HG03196 (cell line): ENCODE results near the gene TMEM121.

Experiments used
- ATAC-seq: cut with Tn5 transposase; IDR thresholded peaks from one replicate; pipeline ENCODE4 v1.9.1; 2021; ENCODE audit not compliant: unreplicated experiment

The TMEM121 gene

DNA sequence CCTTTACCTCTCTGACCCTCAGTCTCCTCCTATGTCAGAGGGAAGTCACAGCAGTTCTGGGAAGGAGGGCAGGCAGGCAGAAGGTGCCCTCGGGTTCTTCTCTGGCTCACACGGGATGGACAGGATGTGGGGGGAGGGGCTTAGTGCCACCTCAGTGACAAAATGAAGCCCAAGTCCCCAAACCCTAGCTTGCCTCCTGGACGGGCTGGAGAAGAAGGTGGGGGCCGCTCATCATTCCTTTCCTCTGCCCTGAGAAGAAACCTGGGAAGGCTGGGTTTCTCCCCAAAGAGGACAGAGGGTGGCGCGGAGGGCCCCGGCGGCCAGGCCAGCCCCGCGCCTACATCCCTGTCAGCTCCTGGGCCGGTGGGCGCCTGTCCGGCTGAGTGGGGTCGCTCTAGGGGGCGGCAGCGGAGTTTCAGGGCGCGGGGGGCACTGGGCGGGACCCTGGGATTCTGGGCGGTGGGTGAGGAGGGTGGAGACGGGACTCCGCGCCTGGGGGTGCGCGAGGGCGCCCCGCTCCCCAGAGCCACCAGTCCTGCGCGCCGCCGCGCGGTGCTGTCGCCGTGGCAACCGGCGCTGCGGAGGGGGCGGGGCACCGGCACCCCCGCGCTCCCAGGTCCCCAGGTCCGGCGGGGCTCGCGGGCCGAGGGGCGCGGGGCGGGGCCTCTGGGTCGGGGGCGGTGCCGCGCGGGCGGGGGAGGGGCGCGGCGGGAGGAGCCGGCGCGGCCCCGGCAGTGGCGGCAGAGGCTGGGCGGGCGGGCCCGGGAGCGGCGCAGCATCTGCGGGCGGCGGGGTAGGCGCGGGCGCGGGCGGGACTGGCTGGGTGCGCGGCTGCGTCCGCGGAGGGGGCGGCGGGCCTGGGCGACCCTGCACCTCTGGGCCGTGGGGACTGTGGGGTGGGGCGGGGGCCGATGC, at the start of gene TMEM121:
Gene TMEM121, plus strand, starts transcription at position 723 of the 915 bp plus-strand sequence. CDS start 2,252 bp downstream, outside the sequence.
- ATAC-seq, result no peak

DNA sequence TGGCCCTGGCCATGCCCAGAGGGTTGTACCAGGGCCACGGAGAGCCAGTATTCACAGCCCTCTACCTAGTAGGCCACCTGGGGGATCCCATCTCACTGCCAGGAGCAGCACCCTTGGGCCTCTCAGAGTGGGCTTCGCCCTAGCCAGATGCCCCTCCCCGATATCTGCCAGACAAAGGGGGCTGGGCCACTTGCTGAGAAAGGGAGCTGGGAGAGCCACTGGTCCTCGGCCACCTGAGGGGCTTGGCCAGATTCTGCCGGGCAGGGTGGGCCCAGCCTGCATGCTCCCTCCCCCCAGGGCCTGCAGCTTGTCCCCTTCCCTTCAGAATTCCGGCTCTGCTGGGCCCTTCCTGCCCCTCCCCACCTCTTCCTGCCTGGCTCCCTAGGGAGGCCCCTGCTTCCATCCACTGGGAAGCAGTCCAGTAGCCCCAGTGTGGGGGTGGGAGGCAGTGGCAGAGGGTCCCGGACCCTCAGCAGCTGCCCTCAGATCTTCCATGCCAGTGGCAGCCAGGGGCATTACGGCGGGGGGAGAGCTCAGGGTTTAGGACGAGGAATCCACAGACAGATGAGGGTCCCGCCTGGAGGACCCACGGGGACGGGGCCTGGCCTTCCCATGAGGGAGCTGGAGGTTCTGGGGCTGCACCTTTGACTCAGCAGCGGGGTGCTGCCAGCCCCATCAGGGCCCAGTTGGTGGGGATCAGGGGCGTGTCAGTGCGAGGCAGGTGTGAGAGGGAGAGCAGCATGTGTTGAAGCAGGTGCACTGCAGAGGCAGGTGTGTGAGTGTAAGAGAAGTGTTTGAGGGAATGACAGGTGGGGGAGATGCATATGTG, 49.3 kb upstream of the TMEM121 start:
- no peak for ATAC-seq

DNA sequence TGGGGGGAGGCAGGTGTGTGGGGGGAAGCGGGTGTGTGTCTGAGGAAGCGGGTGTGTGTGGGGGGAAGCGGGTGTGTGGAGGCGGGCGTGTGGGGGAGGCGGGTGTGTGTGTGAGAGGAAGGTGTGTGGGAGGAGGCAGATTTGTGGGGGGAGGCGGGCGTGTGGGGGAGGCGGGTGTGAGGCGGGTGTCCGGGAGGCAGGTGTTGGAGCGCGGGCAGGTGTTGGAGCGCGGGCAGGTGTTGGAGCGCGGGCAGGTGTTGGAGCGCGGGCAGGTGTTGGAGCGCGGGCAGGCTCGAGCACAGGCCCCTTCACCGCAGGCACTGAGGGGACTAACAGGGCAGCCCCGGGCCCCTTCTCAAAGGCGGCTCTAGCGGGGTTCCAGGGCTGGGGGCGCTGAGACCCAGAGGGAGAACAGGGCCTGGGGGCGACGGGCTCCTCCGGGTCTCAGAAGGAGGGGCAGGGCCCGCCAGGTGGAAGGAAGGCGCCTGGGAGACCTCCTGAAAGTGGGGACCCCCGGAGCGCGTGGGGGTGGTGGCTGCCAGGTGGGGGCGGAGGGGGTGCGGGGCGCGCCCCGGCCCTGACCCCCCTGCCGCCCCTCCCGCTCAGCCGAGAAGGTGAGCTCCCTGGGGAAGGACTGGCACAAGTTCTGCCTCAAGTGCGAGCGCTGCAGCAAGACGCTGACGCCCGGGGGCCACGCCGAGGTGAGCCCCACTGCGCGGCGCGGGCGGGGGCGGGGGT, 48.6 kb upstream of the TMEM121 start:
- ATAC-seq, result no peak

DNA sequence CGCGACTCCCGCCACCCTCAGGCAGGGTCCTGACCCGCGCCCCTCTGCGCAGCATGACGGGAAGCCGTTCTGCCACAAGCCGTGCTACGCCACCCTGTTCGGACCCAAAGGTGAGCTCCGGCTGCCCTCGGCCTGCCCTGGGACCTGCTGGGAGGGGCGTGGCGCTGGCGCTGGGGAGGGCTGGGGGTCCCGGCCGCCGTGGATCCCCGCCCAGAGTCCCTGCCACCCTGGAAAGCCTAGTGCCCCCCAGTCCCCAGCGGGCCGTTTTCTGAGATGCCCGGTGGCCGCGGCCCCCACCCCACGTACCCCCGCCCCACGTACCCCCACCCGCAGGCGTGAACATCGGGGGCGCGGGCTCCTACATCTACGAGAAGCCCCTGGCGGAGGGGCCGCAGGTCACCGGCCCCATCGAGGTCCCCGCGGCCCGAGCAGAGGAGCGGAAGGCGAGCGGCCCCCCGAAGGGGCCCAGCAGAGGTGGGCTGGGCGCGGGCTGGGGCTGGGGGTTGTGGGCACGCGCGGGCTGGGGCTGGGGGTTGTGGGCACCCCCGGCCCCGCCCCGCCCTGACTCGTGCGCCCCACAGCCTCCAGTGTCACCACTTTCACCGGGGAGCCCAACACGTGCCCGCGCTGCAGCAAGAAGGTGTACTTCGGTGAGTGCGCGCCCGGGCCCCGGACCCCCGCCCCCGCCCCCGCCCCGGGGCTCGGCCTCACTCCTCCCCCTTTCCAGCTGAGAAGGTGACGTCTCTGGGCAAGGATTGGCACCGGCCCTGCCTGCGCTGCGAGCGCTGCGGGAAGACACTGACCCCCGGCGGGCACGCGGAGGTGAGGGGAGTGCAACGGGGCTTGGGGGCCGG, 47.8 kb upstream of the TMEM121 start:
- ATAC-seq, result no peak

DNA sequence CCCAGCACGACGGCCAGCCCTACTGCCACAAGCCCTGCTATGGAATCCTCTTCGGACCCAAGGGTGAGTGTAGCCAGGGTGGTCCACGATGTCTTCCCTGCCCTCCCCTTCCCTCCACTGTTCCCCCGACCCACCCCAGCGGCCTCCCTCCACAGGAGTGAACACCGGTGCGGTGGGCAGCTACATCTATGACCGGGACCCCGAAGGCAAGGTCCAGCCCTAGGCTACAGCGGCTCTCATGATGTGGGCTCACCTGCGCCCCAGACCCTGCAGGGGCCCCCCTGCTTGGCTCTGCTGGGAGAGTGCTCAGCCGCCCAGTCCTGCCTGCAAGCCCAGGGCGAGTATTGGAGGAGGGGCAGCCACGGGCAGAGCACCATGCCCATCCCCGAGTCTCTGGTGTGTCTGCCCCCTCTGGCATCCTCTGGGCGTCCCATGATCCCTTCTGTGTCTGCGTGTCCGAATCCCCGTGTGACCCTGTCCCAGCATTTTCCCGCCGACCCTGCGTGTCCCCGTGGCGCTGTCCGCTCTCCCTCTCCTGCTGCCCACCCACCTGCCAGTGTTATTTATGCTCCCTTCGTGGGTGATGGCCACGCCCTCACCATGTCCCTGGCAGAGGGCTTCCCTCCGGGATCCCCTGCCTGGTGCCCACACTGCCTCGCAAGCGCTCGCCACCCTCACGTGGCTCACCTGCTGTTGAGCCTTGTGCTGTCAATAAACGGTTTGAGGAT, 46.8 kb upstream of the TMEM121 start:
- no peak for ATAC-seq

DNA sequence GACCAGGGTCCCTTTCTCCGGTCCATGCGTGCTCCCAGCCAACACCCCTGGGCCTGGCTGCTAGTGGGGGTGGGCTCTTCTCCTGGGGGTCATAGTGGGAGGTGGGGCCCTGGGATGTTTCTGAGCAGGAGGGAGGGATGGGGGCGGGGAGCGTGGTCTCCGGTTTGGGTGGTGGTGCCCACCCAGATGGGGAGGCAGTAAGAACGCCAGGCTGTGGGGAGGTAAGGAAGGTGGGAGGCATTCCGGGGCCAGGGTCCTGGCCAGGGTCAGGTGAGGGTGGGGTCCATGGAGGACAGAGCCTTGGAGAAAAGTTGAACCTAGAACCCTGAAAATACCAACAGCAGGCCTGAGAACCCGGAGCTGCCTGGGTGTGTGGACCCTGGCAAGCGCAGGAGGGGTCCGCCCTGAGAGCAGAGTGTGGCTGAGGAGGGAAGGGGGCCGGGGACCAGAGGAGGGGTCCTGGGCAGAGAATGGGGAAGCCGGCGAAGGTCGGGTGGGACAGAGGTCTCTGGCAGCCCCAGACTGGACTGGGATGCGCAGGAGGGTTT, 46.1 kb upstream of the TMEM121 start:
- no peak for ATAC-seq

DNA sequence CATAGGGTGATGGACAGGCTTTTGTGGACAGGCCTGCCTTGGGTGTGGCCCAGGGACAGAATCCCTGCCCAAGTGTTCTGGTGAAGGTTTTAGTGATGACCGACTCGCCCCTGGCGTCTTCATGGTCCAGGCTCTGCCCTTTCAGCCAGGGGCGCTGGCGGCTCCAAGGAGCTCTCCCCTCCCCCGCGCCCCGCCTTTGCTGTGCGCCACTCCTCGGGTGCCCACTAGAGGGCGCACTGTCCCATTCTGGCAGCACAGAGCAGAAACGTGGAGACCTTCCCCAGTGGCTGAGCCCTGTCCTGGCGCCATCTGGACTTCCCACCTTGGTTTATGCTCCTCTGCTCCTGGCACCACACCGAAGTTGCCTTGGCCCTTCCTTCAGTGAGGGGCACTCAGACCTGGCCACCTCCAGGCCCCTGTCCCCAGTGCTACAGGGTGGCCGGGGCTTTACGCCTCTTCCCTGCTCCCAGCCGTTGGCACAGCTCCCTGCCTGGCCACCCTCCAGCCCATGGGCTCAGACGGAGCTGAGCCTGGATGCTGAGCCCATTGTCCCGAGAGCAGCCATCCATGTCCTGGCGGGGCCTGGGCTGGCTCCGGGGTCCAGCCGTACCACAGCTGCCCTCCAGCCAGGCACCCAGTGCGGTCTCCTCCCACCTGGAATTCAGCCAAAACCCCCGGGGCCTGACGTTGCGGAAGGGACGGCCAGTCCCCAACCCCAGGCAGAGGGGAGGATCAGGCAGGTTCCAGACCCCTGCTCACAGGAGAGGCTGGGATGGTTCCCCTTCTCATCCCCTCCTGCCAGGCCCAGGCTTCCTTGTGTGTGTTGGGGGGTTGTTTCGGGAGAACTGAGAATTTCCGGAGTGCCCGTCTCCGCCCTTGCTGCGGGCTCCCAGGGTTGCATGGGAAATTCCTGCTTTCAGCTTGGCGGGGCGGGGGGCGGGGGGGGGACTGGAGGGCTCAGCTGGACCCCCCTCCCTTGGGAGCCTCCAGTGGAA, 45.3 kb upstream of the TMEM121 start:
- ATAC-seq, result peak; percentile 44

DNA sequence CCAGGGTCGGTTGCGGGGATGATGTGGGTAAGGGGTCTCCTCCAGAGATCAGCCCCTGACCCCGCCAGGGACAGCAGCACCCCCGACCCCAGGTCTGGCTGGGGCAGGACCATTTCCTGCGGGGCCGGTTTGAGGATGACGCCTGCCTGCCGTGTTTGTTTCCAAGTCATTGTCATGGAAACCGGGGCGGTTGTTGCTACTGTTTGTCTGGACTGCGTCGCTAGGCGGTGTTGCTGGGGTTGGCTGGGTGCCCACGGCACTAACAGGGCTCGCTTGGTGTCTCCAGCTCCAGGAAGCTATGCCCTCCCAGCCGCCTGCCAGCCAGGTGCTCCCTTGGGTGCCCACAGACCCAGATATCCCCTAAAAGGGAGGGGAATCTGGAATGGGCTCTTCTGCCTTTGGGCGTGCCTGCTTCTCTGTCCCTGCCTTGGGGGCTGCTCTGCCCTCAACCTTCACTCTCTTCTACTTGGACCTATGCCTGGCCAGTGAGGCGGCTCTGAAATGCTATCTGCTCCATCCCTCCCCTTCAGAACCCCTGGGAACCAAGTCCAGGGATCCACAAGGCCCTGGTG, 44.4 kb upstream of the TMEM121 start:
- peak; percentile 49 for ATAC-seq

DNA sequence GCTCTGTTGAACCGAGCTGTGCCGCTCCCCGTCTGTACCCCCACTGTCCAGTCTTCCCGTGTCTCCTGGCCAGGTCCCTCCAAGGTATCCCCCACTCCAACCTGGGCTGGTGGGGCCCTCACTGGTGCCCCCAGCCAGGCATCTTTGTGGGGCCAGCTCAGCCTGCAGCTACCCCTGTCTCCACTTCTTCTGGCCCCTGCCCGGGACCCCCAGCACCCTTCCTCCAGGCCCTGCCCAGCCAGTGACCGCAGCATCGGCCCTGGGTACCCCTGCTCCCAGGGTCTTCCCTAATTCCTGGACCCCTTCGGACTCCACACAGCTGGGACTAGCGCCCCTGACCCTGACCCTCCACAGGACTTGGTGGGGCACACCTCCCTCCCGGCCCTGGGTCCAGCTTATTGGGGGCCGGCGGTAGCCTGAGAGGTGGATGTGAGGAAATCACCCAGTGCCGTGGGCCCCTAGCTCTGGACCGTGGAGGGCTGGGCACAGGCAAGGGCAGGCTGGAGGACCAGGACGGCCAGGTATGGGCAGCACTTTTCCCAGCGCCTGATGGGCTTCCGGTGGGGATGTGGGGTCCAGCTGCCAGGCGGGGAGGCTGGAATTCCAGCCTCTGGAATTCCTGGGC, 43.8 kb upstream of the TMEM121 start:
- no peak for ATAC-seq

DNA sequence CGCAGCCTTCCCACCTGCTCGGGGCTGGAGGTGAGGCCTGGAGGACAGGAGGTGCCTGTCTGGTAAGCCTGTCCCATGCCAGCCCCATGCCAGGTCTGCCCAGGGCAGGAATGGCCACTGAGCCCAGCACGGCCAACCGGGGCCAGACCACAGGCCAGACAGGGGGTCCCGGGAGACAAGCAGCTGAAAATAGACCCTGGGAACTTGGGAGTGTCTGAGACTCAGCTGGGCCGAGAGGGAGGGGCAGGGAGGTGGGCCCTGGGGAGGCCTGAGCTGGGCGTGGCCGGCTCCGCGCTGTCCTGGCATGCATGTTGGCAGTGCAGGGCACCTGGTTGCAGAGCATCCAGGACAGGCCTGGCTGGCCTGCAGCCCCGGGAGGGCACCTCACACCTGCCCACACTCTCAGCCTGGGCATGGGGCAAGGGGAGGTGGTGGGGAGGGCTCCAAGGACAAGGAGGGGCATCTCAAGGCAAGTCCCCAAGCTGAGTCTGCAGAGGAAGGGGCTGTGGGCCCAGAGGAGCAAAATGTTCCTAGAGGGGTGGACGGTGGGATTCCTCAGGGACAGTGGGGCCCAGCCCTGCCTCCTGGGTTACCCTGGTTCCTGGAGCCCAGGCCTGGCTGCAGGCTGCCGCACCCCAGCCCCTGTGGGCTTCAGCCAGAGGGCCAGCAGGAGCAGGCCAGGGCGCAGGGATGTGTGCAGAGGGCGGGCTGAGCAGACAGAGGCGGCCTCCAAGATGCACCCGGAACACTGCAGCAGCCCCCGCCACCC, 42.9 kb upstream of the TMEM121 start:
- ATAC-seq, result no peak

DNA sequence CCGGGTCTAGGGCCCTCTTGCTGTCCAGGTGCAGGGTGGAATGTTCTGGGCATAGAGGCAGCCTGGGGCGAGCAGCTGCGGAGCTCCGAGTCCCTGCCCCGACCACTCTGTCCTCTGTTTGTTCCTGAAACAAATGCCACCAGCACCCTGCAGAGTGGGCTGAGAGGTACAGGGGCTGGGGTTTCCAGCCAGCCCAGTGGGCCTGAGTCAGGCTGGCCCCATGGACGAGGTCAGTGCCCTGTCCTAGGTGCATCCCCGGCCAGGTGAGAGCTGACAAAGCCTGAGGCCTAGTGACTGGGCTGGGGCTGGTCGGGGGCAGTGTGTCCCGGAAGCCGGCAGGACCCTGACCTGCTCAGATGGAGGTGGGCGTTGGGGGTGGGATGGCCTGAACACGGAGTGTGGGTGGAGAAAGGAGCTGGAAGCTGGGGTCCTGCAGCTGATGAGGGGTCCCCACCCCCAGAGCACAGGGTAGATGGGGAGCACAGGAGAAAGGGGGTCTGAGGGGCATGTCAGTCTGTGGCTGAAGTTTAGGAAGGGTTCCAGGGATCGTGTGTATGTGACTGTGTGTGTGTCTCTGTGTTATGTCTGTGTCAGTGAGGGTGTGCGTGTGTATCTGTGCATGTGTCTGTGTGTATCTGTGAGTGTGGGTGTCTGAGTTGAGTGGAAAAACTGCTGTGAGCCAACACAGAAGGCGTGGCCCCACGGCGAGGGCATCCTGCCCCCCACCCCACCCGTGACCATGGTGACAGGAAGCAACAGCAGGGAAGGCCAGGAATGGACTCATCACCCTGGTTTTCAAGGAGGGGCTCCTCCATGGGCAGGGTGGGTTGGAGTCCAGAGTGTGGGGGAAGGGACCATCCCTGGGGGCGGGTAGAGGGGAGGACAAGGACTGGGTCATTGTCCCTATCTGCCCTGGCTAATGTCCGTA, 42.0 kb upstream of the TMEM121 start:
- ATAC-seq, result no peak

DNA sequence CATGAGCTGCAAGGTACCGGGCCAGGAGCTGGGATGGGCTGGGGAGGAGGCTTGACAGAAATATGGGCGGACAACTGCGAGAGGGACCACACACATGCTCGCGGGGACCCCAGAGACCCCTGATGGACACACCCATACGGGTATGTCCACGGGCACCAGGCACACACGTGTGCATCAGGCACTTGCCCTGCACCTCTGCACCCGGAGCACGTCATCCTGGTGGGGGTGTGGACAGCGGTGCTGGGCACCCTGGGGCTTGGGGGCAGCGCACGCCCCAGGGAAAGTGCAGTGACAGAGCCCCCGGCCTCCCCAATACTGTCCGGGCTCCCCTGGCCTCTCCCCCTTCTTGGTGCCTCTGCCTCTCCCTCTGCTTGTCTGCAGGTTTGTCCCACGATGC, 41.4 kb upstream of the TMEM121 start:
- ATAC-seq, result no peak

DNA sequence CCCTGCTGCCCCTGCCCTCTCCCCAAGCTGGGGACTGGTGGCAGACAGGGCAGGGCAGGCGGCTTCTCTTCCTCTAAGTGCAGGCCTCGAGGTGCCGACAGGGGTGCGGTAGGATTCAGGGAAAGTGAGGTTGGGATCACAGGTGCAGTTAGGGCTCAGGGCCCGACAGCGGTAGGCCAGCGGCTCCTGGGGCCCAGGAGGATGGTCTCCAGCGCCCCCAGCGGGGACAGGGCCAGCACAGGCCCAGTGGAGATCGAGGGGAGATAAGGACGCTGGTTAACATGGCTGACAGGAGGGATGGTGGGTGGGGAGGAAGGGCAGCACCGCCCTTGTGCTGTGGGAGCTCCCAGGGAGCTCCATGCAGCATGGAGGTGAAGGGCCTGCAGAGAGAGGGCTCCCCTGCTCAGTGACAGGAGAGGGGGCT, 40.6 kb upstream of the TMEM121 start:
- no peak for ATAC-seq

DNA sequence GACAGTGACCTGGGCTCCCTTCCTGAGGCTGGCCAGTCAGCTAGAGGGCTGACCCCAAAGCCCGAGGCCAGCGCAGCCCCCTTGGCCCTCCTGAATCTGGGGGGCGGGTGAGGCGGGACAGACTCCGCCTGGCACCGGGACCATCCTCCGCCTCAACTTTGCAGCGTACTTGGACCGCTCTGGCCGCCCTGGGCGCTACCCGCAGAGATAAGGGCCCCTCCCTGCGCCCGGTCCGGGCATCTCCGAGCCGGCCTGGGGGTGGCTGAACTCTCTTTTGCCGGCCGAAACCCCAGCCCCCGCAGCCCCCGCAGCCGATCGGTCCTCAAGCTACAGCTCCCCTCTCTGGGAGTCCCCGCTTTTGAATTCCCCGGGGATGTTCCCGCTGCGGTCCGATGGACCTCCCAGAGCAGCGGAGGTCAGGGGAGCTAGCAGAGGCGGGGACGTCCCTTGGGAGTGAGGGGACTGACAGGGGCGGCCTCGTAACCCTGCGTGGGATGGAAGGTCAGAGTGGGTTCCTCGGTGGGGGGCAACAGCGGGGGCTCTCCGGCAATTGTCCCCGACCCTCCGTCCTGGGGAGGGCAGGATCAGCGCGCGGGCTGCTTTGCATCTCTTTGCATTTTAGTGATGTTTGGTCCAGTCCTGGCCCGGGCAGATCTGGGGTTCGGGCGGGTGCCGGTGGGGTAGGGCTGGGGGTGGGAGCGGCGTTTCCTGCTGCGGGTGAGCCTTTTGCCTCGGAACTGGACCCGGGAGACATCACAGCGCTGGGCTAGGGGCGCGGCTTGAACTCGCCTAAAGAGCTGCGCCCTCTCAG, 40.0 kb upstream of the TMEM121 start, which contains the start of gene CRIP1:
Gene CRIP1, plus strand, starts transcription at position 724 of the 811 bp plus-strand sequence. CDS start 374 bp downstream, outside the sequence.
- ATAC-seq, result no peak
